LNCAP (cell line): ENCODE data around the gene AHSP.

Source experiments
- TF ChIP-seq, protein P1 (sequence below): fragments of 450-650 bp; IDR thresholded peaks from 2 replicates; pipeline ENCODE4 v1.5.1; 2017; ENCODE audit warnings: mild to moderate bottlenecking

Gene AHSP

DNA sequence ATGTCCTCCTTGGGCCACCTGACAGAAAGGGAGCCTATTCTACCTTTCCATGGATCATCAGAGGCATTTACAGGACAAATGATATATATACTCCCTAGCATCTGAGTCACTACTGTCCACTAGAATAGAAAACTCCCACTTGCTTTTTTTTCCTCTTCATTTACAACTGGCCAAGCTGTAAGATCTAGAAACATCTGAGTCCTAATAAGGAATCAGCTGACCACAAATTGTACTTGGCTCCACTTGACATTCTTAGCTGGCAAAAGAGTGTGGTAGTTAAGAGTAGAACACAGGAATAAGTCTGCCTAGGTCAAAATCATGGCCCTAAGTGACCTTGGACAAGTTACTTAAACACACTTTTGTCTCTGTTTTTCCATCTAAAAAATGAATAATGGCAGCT, 24.7 kb upstream of the AHSP start:
- TF ChIP-seq, protein P1, sequence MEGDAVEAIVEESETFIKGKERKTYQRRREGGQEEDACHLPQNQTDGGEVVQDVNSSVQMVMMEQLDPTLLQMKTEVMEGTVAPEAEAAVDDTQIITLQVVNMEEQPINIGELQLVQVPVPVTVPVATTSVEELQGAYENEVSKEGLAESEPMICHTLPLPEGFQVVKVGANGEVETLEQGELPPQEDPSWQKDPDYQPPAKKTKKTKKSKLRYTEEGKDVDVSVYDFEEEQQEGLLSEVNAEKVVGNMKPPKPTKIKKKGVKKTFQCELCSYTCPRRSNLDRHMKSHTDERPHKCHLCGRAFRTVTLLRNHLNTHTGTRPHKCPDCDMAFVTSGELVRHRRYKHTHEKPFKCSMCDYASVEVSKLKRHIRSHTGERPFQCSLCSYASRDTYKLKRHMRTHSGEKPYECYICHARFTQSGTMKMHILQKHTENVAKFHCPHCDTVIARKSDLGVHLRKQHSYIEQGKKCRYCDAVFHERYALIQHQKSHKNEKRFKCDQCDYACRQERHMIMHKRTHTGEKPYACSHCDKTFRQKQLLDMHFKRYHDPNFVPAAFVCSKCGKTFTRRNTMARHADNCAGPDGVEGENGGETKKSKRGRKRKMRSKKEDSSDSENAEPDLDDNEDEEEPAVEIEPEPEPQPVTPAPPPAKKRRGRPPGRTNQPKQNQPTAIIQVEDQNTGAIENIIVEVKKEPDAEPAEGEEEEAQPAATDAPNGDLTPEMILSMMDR: no peak

DNA sequence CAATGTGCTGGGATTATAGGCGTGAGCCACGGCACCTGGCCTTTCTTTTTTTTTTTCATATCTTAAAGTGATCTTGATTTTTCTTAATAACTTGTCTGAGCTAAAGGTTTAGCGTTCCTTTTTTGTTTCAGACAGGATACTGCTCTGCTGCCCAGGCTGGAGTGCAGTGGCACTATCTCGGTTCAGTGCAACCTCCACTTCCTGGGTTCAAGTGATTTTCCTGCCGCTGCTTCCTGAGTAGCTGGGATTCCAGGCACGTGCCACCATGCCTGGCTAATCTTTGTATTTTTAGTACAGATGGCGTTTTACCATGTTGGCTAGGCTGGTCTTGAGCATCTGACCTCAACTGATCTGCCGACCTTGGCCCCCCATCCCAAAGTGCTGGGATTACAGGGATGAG, 23.5 kb upstream of the AHSP start:
- TF ChIP-seq, protein P1: no peak

- TF ChIP-seq, protein P1: no peak
These were observed 22.2 kb upstream of the AHSP start for GRCh38 chr16:31505483-31505882.

GRCh38 chr16:31507617-31507928, 20.1 kb upstream of the AHSP start:
- TF ChIP-seq, protein P1: no peak

DNA sequence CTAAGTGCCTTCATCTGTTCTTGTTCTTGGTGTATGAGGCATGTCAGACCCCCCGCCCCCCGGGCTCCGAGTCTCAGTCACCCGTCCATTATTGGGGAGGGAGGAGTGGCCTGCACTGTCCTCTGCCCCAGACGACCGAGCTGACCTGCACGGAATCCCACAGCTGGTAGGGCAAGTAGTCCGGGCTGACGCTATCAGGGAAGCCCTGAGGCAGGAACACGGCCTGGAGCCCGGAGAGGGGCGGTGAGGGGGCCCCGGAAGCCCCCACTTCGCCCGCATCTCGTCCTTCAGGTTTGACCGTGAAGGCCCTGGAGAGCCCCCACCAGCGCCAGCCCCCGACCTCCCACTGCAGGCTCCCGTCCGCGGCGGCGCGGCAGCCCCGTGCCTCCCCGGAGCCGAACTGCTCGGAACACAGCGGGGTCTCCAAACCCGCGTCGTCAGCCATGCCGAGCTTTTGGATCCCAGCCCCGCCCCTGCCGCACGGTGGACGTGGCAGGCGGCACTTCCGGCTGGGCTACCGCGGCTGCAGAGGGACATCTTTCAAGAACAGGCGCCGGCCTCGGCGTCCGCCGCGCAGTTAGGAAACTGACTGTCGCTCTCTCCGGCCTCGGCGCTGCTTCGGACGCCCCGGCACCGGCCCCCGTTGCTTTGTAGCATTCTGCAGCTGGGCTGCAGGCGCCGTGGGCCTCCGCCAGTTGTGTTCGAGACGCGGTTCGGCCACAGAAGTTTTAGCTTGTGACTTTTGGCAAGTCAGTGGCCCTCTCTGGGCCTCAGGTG, 19.6 kb upstream of the AHSP start, which contains the start of gene RUSF1:
RUSF1 (minus strand) TSS at position 463 of the 777 bp plus-strand sequence; CDS start at position 445, 18 bp downstream.
- TF ChIP-seq, protein P1: no peak

- TF ChIP-seq, protein P1: no peak
These were observed 18.9 kb upstream of the AHSP start for GRCh38 chr16:31508706-31509195.

GRCh38 chr16:31513126-31513525, 14.6 kb upstream of the AHSP start:
- TF ChIP-seq, protein P1: no peak
